ENCODE measurements around the gene UTS2B.

GRCh38 chr3:191234216-191234615 lies 96.1 kb downstream of the UTS2B start:
- TF ChIP-seq CTCF (IDR thresholded peaks at IDR 0.05) (no peak), POLR2A (IDR thresholded peaks at IDR 0.05) (no peak)
